H1 (cell line): ENCODE results near the gene KLHL3. TPM values are rescaled to one million over a fixed set of nuclear protein-coding genes. Genes with fewer than 3 reads are reported as not detected.

ENCODE experiments used
- CTCF ChIA-PET: fragments of 300-600 bp; sonication (Branson Sonifier 250); formaldehyde crosslinking; loops from one replicate; lab custom pipeline; 2021; ENCODE audit not compliant: partially characterized antibody; lab: Charles Lee
- POLR2A ChIA-PET: fragments of 300-600 bp; sonication (Branson Sonifier 250); formaldehyde crosslinking; loops from one replicate; lab custom pipeline; 2021; ENCODE audit warnings: inconsistent platforms; ENCODE audit not compliant: partially characterized antibody; lab: Charles Lee
- DNase-seq, 2 experiments: peaks; one replicate each; pipeline versions ENCODE4 v3.0.0 to v3.0.0-alpha.2; 2010 to 2022; ENCODE audit warnings: low spot score in 2 of 2, low read depth in 1 of 2, mixed read lengths in 1 of 2
- FAIRE-seq: peaks from 2 replicates; lab custom pipeline; 2011; peaks lifted over from hg19 to GRCh38; lab: Jason Lieb, UNC
- H2AFZ ChIP-seq: 2 replicates; pipeline ENCODE4 v1.8.1; 2012; ENCODE audit warnings: low read length, inconsistent platforms
- H2AK5ac ChIP-seq: 2 replicates; pipeline ENCODE4 v1.6.1; 2013; ENCODE audit warnings: low read depth, low read length
- H2BK120ac ChIP-seq: replicated peaks from 2 replicates; pipeline ENCODE3; 2013; ENCODE audit warnings: low read depth, low read length, inconsistent platforms
- H2BK12ac ChIP-seq: 2 replicates; pipeline ENCODE4 v1.6.1; 2013; ENCODE audit warnings: low read depth, low read length
- H2BK15ac ChIP-seq: 2 replicates; pipeline ENCODE4 v1.6.1; 2013; ENCODE audit warnings: low read length
- H2BK20ac ChIP-seq: 2 replicates; pipeline ENCODE4 v1.6.1; 2013; ENCODE audit warnings: low read length
- H2BK5ac ChIP-seq: 2 replicates; pipeline ENCODE4 v1.6.1; 2013; ENCODE audit warnings: low read depth, low read length
- H3K14ac ChIP-seq: 2 replicates; pipeline ENCODE4 v1.6.1; 2013; ENCODE audit warnings: inconsistent platforms; ENCODE audit not compliant: insufficient read length
- H3K18ac ChIP-seq: 2 replicates; pipeline ENCODE4 v1.6.1; 2013; ENCODE audit warnings: low read length; ENCODE audit errors: extremely low read depth
- H3K23ac ChIP-seq: 2 replicates; pipeline ENCODE4 v1.6.1; 2013; ENCODE audit warnings: inconsistent platforms; ENCODE audit not compliant: insufficient read length
- H3K23me2 ChIP-seq: 2 replicates; pipeline ENCODE4 v1.6.1; 2013; ENCODE audit warnings: low read depth, low read length
- H3K27ac ChIP-seq: 2 replicates; pipeline ENCODE4 v1.6.1; 2011; ENCODE audit warnings: low read depth, low read length, inconsistent platforms
- H3K27me3 ChIP-seq, 4 experiments: replicated peaks in 1 of 4; 1 replicate in 1 of 4; 2 replicates in 3 of 4; pipeline versions ENCODE4 v1.6.1 to v1.8.1; 2011 to 2013; ENCODE audit warnings: low read length in 3 of 4, mild to moderate bottlenecking in 3 of 4, inconsistent platforms in 2 of 4, mixed read lengths in 2 of 4, moderate library complexity in 1 of 4; ENCODE audit not compliant: control insufficient read depth in 3 of 4, insufficient read depth in 3 of 4; ENCODE audit errors: extremely low read depth in 1 of 4
- H3K36me3 ChIP-seq, 4 experiments: 2 replicates each; pipeline versions ENCODE4 v1.6.1 to v1.8.1; 2011 to 2013; ENCODE audit warnings: mild to moderate bottlenecking in 4 of 4, low read length in 3 of 4, moderate library complexity in 2 of 4, control low read depth in 1 of 4, inconsistent platforms in 1 of 4; ENCODE audit not compliant: insufficient read depth in 4 of 4, control insufficient read depth in 2 of 4
- H3K4ac ChIP-seq: replicated peaks from 2 replicates; pipeline ENCODE3; 2013; ENCODE audit warnings: low read length, low read depth, mixed read lengths, inconsistent platforms; ENCODE audit not compliant: insufficient read length
- H3K4me1 ChIP-seq, 4 experiments: replicated peaks in 1 of 4; 1 replicate in 1 of 4; 2 replicates in 3 of 4; pipeline versions ENCODE4 v1.6.1 to v1.8.1; 2011 to 2013; ENCODE audit warnings: low read length in 3 of 4, inconsistent platforms in 2 of 4, mixed read lengths in 1 of 4; ENCODE audit not compliant: insufficient read depth in 4 of 4, control insufficient read depth in 3 of 4
- H3K4me2 ChIP-seq, 2 experiments: 2 replicates each; pipeline versions ENCODE4 v1.6.1 to v1.8.1; 2011 to 2013; ENCODE audit warnings: low read depth in 2 of 2, low read length in 2 of 2, control low read depth in 1 of 2, inconsistent platforms in 1 of 2, mild to moderate bottlenecking in 1 of 2; ENCODE audit not compliant: insufficient read depth in 1 of 2
- H3K4me3 ChIP-seq, 4 experiments: fragments of 200-600, 300-600 bp in 1 of 4; sonication (generic), shearing (Covaris generic), sonication (Bioruptor Twin) in 1 of 4; 2 replicates each; pipeline versions ENCODE4 v1.5.1 to v1.8.1; 2011 to 2016; ENCODE audit warnings: low read length in 4 of 4, low read depth in 3 of 4, control low read depth in 2 of 4, inconsistent platforms in 2 of 4, mild to moderate bottlenecking in 2 of 4, mixed read lengths in 1 of 4, moderate library complexity in 1 of 4; ENCODE audit not compliant: insufficient read depth in 2 of 4; ENCODE audit errors: extremely low read depth in 1 of 4
- H3K56ac ChIP-seq: replicated peaks from 2 replicates; pipeline ENCODE3; 2013; ENCODE audit warnings: low read depth, mild to moderate bottlenecking, mixed read lengths, low read length, inconsistent platforms; ENCODE audit not compliant: insufficient read length
- H3K79me1 ChIP-seq: 2 replicates; pipeline ENCODE4 v1.6.1; 2013; ENCODE audit warnings: low read depth, low read length, control low read depth
- H3K79me2 ChIP-seq, 2 experiments: 2 replicates each; pipeline versions ENCODE4 v1.6.1 to v1.8.1; 2012 to 2013; ENCODE audit warnings: low read length in 2 of 2, mild to moderate bottlenecking in 2 of 2, inconsistent platforms in 1 of 2; ENCODE audit not compliant: insufficient read depth in 2 of 2, control insufficient read depth in 1 of 2
- H3K9ac ChIP-seq, 4 experiments: replicated peaks in 1 of 4; 1 replicate in 1 of 4; 2 replicates in 3 of 4; pipeline versions ENCODE4 v1.6.1 to v1.8.1; 2011 to 2013; ENCODE audit warnings: low read depth in 3 of 4, low read length in 3 of 4, control low read depth in 2 of 4, mild to moderate bottlenecking in 2 of 4, moderate library complexity in 2 of 4, inconsistent platforms in 1 of 4; ENCODE audit errors: extremely low read depth in 1 of 4
- H3K9me3 ChIP-seq, 2 experiments: 2 replicates each; pipeline versions ENCODE4 v1.6.1 to v1.8.1; 2012 to 2013; ENCODE audit warnings: mild to moderate bottlenecking in 2 of 2, moderate library complexity in 2 of 2, control low read depth in 1 of 2, inconsistent platforms in 1 of 2, low read depth in 1 of 2, low read length in 1 of 2, mixed read lengths in 1 of 2; ENCODE audit not compliant: insufficient read depth in 2 of 2
- H4K20me1 ChIP-seq, 2 experiments: replicated peaks in 1 of 2; 2 replicates each; pipeline versions ENCODE3 to v1.8.1; 2011 to 2013; ENCODE audit warnings: inconsistent platforms in 2 of 2, low read length in 2 of 2, mild to moderate bottlenecking in 1 of 2; ENCODE audit not compliant: insufficient read depth in 2 of 2, control insufficient read depth in 1 of 2
- H4K5ac ChIP-seq: 2 replicates; pipeline ENCODE4 v1.6.1; 2013; ENCODE audit warnings: low read length, low read depth, mixed read lengths, inconsistent platforms; ENCODE audit not compliant: insufficient read length
- H4K8ac ChIP-seq: 2 replicates; pipeline ENCODE4 v1.8.0; 2013; ENCODE audit warnings: mild to moderate bottlenecking, moderate library complexity, low read length, inconsistent platforms; ENCODE audit not compliant: insufficient read depth; ENCODE audit errors: extremely low read depth
- H4K91ac ChIP-seq: replicated peaks from 2 replicates; pipeline ENCODE3; 2013; ENCODE audit warnings: low read length, mixed read lengths, inconsistent platforms; ENCODE audit not compliant: insufficient read length
- CHD2 ChIP-seq: IDR thresholded peaks from 2 replicates; pipeline ENCODE4 v1.6.1; 2012; ENCODE audit warnings: low read length, improper control_type of control experiment
- FOSL1 ChIP-seq: IDR thresholded peaks from 2 replicates; pipeline ENCODE4 v1.6.1; 2011; ENCODE audit warnings: mild to moderate bottlenecking, low read depth, low read length, moderate library complexity; ENCODE audit not compliant: insufficient read depth
- JUN ChIP-seq: IDR thresholded peaks from 2 replicates; pipeline ENCODE4 v1.6.1; 2011; ENCODE audit warnings: low read depth, mild to moderate bottlenecking, improper control_type of control experiment, low read length
- KDM4A ChIP-seq: IDR thresholded peaks from one replicate; pipeline ENCODE4 v1.7.1; 2012; ENCODE audit warnings: low read depth, mild to moderate bottlenecking, moderate library complexity, low read length, inconsistent platforms; ENCODE audit not compliant: severe bottlenecking
- PHF8 ChIP-seq: fragments of 200-600 bp; sonication (generic); conservative IDR thresholded peaks from 2 replicates; pipeline ENCODE4 v1.7.1; 2012; ENCODE audit warnings: low read depth, mild to moderate bottlenecking, inconsistent platforms, low read length, moderate library complexity
- POLR2A ChIP-seq, 2 experiments: IDR thresholded peaks; 1 replicate in 1 of 2; 2 replicates in 1 of 2; pipeline ENCODE4 v1.6.1; 2011; ENCODE audit warnings: low read depth in 2 of 2, low read length in 2 of 2, mild to moderate bottlenecking in 2 of 2; ENCODE audit errors: control extremely low read depth in 1 of 2
- SP1 ChIP-seq: IDR thresholded peaks from 2 replicates; pipeline ENCODE4 v1.6.1; 2011; ENCODE audit warnings: low read depth, low read length
- SP4 ChIP-seq: IDR thresholded peaks from 2 replicates; pipeline ENCODE4 v1.6.1; 2012; ENCODE audit warnings: low read length, inconsistent platforms
- TCF12 ChIP-seq: IDR thresholded peaks from 2 replicates; pipeline ENCODE4 v1.6.1; 2011; ENCODE audit warnings: low read depth, mild to moderate bottlenecking, low read length
- WGBS, 2 experiments: shearing (Covaris generic) in 1 of 2; methylation state at CpG; one replicate each; pipeline versions ENCODE4 v1.1.6 to v1.1.7; 2013 to 2015; ENCODE audit warnings: low lambda C conversion rate in 2 of 2, mixed read lengths in 2 of 2, inconsistent platforms in 1 of 2, low coverage in 1 of 2, missing lambda C conversion rate in 1 of 2; ENCODE audit not compliant: insufficient replicate concordance in 2 of 2, insufficient coverage in 1 of 2, insufficient read length in 1 of 2; ENCODE audit errors: extremely low coverage in 1 of 2, missing lambda C conversion rate in 1 of 2; 5-methylcytosine and 5-hydroxymethylcytosine counted together
- polyA plus RNA-seq, 7 experiments: library from polyadenylated mRNA; depleted of rRNA in 3 of 7; stranded (reverse) in 5 of 7; unstranded in 2 of 7; fragments of >200 nt in 5 of 7; fragments of 200-250 nt in 2 of 7; gene quantifications; 1 replicate in 5 of 7; 2 replicates in 1 of 7; 4 replicates in 1 of 7; pipeline versions ENCODE4 v1.2.1 to v1.2.3, GENCODE V29; 2011 to 2013; ENCODE audit warnings: missing spikeins in 2 of 7, mixed read lengths in 2 of 7
- total RNA-seq: library from RNA; stranded (reverse); fragmentation: NEBNext Ultra II Directional; extraction: Animal tissue kit (Norgen Biotek cat#: 25700); gene quantifications from 2 replicates; pipeline ENCODE4 v1.2.1, GENCODE V29; 2021
- TF ChIP-seq, protein P1 (sequence below): IDR thresholded peaks from 2 replicates; pipeline ENCODE4 v1.6.1; 2012; ENCODE audit warnings: inconsistent platforms
- TF ChIP-seq, protein P2 (sequence below): IDR thresholded peaks from 2 replicates; pipeline ENCODE4 v1.6.1; 2012; ENCODE audit warnings: inconsistent platforms
- TF ChIP-seq, protein P3 (sequence below): IDR thresholded peaks from 2 replicates; pipeline ENCODE4 v1.6.1; 2012; ENCODE audit warnings: low read length, inconsistent platforms

Gene KLHL3
- total and polyA plus RNA-seq, 2 of the 8 experiments (the other 6 are each of a cell fraction or from before 2014, with no cell fraction given) = 7.4 to 13.7 TPM

- Histone ChIP-seq H4K5ac (no peak overlapping the region), H3K4me1 (no peaks in the 10 kb centered on the region), H3K23me2 (no peaks in the 10 kb centered on the region; the same call in 1 of the 2 replicates), H4K20me1 (no peaks in the 10 kb centered on the region), H3K4ac (no peak overlapping the region), H3K14ac (no peak overlapping the region), H3K36me3 (no peaks in the 10 kb centered on the region), H2BK20ac (no peak overlapping the region), H3K18ac (no peak overlapping the region), H3K79me1 (no peaks in the 10 kb centered on the region), H3K27me3 (no peaks in the 10 kb centered on the region), H2AFZ (no peak overlapping the region), H2BK15ac (no peak overlapping the region), H3K4me3 (no peak overlapping the region), H3K79me2 (no peaks in the 10 kb centered on the region), H2AK5ac (no peak overlapping the region), H2BK12ac (no peak overlapping the region), H2BK5ac (no peak overlapping the region), H3K9me3 (no peaks in the 10 kb centered on the region), H4K91ac (no peak overlapping the region), H3K4me2 (no peak overlapping the region), H4K8ac (no peak overlapping the region), H3K9ac (no peak overlapping the region), H3K27ac (no peak overlapping the region), H3K23ac (no peak overlapping the region), H2BK120ac (no peak overlapping the region), H3K56ac (no peak overlapping the region)
- no peak for DNase-seq
- CTCF ChIA-PET = interaction anchor here (0.7 to 0.8 kb wide), 2 partner anchors 30 to 167 kb away, joined by 3 read pairs; no protein-coding TSS in a partner anchor
- POLR2A ChIA-PET = no interaction called here
- FAIRE-seq = no peak
- 89% methylated on average over 3 of the region's 3 CpGs; no CpG with 5 or more reads in 1 of the 2 experiments for WGBS, 2 experiments
- TF ChIP-seq FOSL1 (no peak), TCF12 (no peak), JUN (no peak), POLR2A (IDR thresholded peaks at IDR 0.05; ENCODE audit: control extremely low read depth in 1 of 2, low read depth in 2 of 2, low read length in 2 of 2) (no peak), SP1 (no peak), CHD2 (no peak), PHF8 (no peak), KDM4A (no peak), SP4 (no peak)
- TF ChIP-seq, protein P1, sequence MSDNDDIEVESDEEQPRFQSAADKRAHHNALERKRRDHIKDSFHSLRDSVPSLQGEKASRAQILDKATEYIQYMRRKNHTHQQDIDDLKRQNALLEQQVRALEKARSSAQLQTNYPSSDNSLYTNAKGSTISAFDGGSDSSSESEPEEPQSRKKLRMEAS = no peak
- TF ChIP-seq, protein P2, sequence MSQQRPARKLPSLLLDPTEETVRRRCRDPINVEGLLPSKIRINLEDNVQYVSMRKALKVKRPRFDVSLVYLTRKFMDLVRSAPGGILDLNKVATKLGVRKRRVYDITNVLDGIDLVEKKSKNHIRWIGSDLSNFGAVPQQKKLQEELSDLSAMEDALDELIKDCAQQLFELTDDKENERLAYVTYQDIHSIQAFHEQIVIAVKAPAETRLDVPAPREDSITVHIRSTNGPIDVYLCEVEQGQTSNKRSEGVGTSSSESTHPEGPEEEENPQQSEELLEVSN = no peak
- TF ChIP-seq, protein P3, sequence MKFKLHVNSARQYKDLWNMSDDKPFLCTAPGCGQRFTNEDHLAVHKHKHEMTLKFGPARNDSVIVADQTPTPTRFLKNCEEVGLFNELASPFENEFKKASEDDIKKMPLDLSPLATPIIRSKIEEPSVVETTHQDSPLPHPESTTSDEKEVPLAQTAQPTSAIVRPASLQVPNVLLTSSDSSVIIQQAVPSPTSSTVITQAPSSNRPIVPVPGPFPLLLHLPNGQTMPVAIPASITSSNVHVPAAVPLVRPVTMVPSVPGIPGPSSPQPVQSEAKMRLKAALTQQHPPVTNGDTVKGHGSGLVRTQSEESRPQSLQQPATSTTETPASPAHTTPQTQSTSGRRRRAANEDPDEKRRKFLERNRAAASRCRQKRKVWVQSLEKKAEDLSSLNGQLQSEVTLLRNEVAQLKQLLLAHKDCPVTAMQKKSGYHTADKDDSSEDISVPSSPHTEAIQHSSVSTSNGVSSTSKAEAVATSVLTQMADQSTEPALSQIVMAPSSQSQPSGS = no peak
Measured at GRCh38 chr5:137575211-137575610, 160.7 kb downstream of the KLHL3 start.
